ENCODE results near the gene SLC38A8.

DNA sequence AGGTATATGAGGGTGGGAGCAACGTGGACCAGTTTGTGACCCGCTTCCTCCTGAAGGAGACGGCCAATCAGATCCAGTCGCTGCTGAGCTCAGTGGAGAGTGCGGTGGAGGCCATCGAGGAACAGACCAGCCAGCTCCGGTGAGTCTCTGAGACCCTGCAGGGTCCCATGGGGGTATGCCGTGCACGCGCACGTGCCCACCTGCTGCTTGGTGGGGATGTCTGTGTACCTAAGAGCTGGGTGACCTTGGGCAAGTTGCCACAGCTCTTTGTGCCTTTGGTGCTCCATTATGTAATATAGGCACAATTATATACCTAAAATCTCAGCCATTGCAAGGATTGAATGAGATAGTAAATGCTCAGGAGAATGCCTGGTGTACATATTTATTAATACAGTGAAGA is 52.1 kb downstream of the SLC38A8 start:
- no peak for TF ChIP-seq CTCF (IDR thresholded peaks at IDR 0.05)
- no peak for TF ChIP-seq POLR2A (IDR thresholded peaks at IDR 0.05)
